Breast epithelium (tissue), 4 donors: ENCODE measurements around the gene ANKRD49. TPM values are rescaled to one million over a fixed set of nuclear protein-coding genes. Genes with fewer than 3 reads are reported as not detected.

Experiments used
- DNase-seq, 2 donors: peaks; one replicate each; pipeline ENCODE4 v3.0.0-alpha.2; 2019; ENCODE audit warnings: low spot score in 2 of 2
- H3K27ac ChIP-seq, 2 donors: fragments of 200-600 bp; sonication (generic) in 1 of 2; one replicate each; pipeline ENCODE4 v1.5.1; 2016 to 2019; ENCODE audit warnings: mild to moderate bottlenecking in 1 of 2
- H3K27me3 ChIP-seq, 2 donors: fragments of 200-600 bp; sonication (generic) in 1 of 2; one replicate each; pipeline versions ENCODE4 v1.5.1 to v1.6.0; 2017 to 2019; ENCODE audit warnings: control low read depth in 1 of 2, mild to moderate bottlenecking in 1 of 2
- H3K36me3 ChIP-seq: fragments of 200-600 bp; one replicate; pipeline ENCODE4 v1.5.1; 2019
- H3K4me1 ChIP-seq, 2 donors: fragments of 200-600 bp; sonication (generic); one replicate each; pipeline ENCODE4 v1.5.1; 2016 to 2019; ENCODE audit warnings: control low read depth in 1 of 2
- H3K4me3 ChIP-seq, 3 donors: fragments of 200-600 bp; sonication (generic); 1 replicate in 2 of 3; 2 replicates in 1 of 3; pipeline ENCODE4 v1.5.1; 2016 to 2019; ENCODE audit warnings: mild to moderate bottlenecking in 3 of 3, moderate library complexity in 2 of 3
- H3K9me3 ChIP-seq, 2 donors: fragments of 200-600 bp; sonication (generic) in 1 of 2; one replicate each; pipeline ENCODE4 v1.5.1; 2016 to 2019; ENCODE audit warnings: control low read depth in 1 of 2
- POLR2A ChIP-seq: fragments of 450-650 bp; IDR thresholded peaks from one replicate; pipeline ENCODE4 v1.6.1; 2016; ENCODE audit warnings: antibody characterized with exemption, mild to moderate bottlenecking, moderate library complexity
- POLR2AphosphoS5 ChIP-seq, 3 donors: sonication (generic); formaldehyde crosslinking; IDR thresholded peaks; one replicate each; pipeline ENCODE4 v1.6.1; 2017; ENCODE audit warnings: antibody characterized with exemption in 3 of 3
- intact Hi-C: fragments of 100-400 bp; cut with DNase I; formaldehyde crosslinking; loops from one replicate; pipeline ENCODE4 v1.15.1; 2023; ENCODE audit warnings: low total_unique reads
- total RNA-seq, 3 donors: library from RNA; depleted of rRNA; stranded (reverse); fragments of >200 nt; gene quantifications; one replicate each; pipeline ENCODE4 v1.1.0, GENCODE V29; 2016
- TF ChIP-seq, protein P1 (sequence below), 3 donors: fragments of 450-650 bp; IDR thresholded peaks; one replicate each; pipeline ENCODE4 v1.5.1; 2016 to 2017; ENCODE audit warnings: antibody characterized with exemption in 3 of 3, mild to moderate bottlenecking in 3 of 3, moderate library complexity in 3 of 3

ANKRD49 gene
- total RNA-seq, 3 donors from 2014 or later, result 18.4 to 23.6 (median 21.3) TPM

DNA sequence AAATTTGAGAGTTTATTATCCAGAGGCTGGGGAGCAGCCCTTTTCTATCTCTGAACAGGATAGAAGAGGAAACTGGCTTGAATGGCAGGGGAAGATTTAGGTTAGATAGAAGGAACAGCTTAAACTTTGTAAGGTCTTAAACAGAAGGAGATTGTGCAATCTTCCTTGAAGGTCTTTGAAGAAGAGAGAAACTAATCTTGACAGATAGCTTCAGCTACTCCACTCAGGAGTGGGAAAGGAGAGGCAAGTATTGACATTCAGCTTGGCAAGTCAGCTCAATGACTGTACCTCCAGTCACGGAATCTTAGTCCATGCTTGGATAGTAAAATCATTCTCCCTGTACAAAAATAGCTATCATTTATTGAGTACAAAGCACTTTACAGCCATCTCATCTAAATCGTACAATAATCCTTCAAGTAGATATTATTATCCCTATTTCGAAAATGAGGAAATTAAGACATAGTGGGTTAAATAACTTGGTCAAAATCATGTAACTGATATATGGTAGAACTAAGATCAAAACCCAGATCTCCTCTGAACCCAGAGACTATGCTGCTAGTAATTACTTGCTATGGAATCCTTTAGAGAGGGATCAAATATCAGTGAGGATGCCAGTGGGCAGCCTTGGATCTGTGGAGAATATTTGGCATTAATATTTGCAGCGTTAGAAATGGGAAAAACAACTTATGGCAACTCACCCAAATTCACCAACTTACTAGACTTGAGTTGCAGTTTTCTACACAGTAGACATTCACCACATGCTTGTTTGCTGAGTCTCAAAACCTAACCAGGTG, 33.1 kb downstream of the ANKRD49 start:
- H3K4me1 ChIP-seq, result no peaks in the 10 kb centered on the region
- TF ChIP-seq POLR2A, result no peak
- TF ChIP-seq, protein P1, sequence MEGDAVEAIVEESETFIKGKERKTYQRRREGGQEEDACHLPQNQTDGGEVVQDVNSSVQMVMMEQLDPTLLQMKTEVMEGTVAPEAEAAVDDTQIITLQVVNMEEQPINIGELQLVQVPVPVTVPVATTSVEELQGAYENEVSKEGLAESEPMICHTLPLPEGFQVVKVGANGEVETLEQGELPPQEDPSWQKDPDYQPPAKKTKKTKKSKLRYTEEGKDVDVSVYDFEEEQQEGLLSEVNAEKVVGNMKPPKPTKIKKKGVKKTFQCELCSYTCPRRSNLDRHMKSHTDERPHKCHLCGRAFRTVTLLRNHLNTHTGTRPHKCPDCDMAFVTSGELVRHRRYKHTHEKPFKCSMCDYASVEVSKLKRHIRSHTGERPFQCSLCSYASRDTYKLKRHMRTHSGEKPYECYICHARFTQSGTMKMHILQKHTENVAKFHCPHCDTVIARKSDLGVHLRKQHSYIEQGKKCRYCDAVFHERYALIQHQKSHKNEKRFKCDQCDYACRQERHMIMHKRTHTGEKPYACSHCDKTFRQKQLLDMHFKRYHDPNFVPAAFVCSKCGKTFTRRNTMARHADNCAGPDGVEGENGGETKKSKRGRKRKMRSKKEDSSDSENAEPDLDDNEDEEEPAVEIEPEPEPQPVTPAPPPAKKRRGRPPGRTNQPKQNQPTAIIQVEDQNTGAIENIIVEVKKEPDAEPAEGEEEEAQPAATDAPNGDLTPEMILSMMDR (IDR thresholded peaks at IDR 0.05), result no peak
- DNase-seq, result no peak
- no peak overlapping the region for H3K4me3 ChIP-seq
- H3K36me3 ChIP-seq, result no peaks in the 10 kb centered on the region
- H3K9me3 ChIP-seq, result no peaks in the 10 kb centered on the region
- intact Hi-C loops, result no loop called here
- no peak overlapping the region for H3K27ac ChIP-seq
- no peaks in the 10 kb centered on the region for H3K27me3 ChIP-seq

GRCh38 chr11:94528551-94528950, 34.8 kb downstream of the ANKRD49 start:
- Histone ChIP-seq H3K27me3 (no peaks in the 10 kb centered on the region), H3K36me3 (no peaks in the 10 kb centered on the region), H3K4me1 (no peaks in the 10 kb centered on the region), H3K9me3 (no peaks in the 10 kb centered on the region), H3K4me3 (no peak overlapping the region), H3K27ac (no peak overlapping the region)
- TF ChIP-seq POLR2AphosphoS5 (IDR thresholded peaks at IDR 0.05) (no peak), POLR2A (no peak)
- TF ChIP-seq, protein P1 (IDR thresholded peaks at IDR 0.05), result no peak
- intact Hi-C loops, result no loop called here
- DNase-seq, result no peak

- TF ChIP-seq POLR2AphosphoS5 (IDR thresholded peaks at IDR 0.05), result no peak
- H3K4me1 ChIP-seq, result no peaks in the 10 kb centered on the region
- intact Hi-C loops, result no loop called here
- no peak overlapping the region for H3K4me3 ChIP-seq
- no peaks in the 10 kb centered on the region for H3K36me3 ChIP-seq
- H3K9me3 ChIP-seq, result no peaks in the 10 kb centered on the region
- no peak for DNase-seq
- H3K27me3 ChIP-seq, result no peaks in the 10 kb centered on the region
- no peak overlapping the region for H3K27ac ChIP-seq
Observed at GRCh38 chr11:94532211-94532610, 38.4 kb downstream of the ANKRD49 start.

DNA sequence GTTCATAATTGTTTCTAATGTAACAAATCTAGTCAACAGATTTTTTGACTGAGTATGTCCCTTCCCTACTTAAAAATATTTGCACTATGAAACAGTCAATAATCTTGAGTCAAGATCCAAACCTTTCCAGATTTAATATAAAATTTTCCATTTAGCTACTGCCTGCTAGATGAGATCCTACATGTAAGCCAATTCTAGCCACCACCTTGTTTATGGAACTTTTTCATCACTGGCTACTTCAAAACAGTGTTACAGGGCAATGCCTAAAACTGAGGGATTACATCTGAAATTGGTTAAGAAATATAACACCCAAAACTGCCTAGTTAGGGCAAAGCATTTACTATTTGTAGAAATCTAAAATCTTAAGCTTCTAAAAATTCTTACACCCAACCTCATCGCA, 39.4 kb downstream of the ANKRD49 start:
- intact Hi-C loops, result no loop called here
- DNase-seq, result no peak
- H3K9me3 ChIP-seq, result no peaks in the 10 kb centered on the region
- H3K36me3 ChIP-seq, result no peaks in the 10 kb centered on the region
- no peak for TF ChIP-seq POLR2AphosphoS5 (IDR thresholded peaks at IDR 0.05)
- TF ChIP-seq, protein P1 (IDR thresholded peaks at IDR 0.05), result no peak
- TF ChIP-seq POLR2A, result no peak
- no peak overlapping the region for H3K27ac ChIP-seq
- no peak overlapping the region for H3K4me3 ChIP-seq
- H3K4me1 ChIP-seq, result no peaks in the 10 kb centered on the region
- H3K27me3 ChIP-seq, result no peaks in the 10 kb centered on the region

DNA sequence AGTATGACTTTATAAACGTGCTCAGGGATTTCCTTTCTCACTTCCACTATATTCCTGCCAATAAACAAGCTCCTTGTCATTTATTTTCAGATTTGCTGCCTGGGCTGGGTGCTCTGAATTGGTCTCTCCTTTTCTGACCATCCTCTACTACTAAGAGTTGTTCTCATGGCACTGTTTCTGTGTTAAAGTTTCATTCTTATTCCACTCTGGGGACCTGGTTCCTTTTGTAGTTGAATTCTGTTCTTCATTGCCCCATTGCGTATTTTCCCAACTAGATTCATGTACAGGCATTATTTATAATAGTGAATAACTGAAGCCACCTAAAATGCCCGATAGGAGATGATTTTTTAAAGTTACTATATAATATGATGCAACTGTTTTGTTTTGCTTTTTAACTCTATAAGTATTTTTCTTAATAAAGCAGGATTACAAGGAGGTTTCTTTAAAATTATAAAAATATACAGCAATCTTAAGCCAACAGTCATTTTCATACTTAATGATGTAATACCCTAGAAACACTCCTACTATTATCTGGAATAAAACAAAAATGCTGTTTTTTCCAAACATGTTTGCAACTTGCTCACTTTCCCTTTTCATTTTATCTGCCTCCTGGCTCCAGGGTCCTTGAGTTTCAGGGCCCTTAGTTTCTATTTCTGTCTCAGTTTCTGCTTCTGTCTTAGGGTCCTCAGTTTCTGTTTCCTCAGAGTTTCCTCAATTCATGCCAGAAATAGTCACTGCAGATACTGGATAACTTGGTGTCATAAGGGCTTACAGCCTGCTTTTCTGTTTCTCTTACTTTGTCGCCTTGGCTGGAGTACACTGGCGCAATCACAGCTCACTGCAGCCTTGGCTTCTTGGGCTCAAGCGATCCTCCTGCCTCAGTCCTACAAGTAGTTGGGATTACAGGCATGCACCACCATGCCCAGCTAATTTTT, 40.2 kb downstream of the ANKRD49 start:
- Histone ChIP-seq H3K4me3 (no peak overlapping the region), H3K9me3 (no peaks in the 10 kb centered on the region), H3K27ac (no peak overlapping the region), H3K36me3 (no peaks in the 10 kb centered on the region), H3K27me3 (no peaks in the 10 kb centered on the region), H3K4me1 (no peaks in the 10 kb centered on the region)
- intact Hi-C loops, result no loop called here
- TF ChIP-seq, protein P1 (IDR thresholded peaks at IDR 0.05), result no peak
- TF ChIP-seq POLR2A (no peak), POLR2AphosphoS5 (IDR thresholded peaks at IDR 0.05) (no peak)
- no peak for DNase-seq
